GM19043 (cell line): ENCODE measurements around the gene TARDBP.
"Not testable (repeated sequence)": the region's sequence is repeated elsewhere in the genome, so short reads cannot be mapped to it uniquely, and the experiment has no call there.

Source experiments
- ATAC-seq: cut with Tn5 transposase; IDR thresholded peaks from one replicate; pipeline ENCODE4 v1.9.1; 2021; ENCODE audit warnings: low read depth; ENCODE audit not compliant: unreplicated experiment

Gene TARDBP

DNA sequence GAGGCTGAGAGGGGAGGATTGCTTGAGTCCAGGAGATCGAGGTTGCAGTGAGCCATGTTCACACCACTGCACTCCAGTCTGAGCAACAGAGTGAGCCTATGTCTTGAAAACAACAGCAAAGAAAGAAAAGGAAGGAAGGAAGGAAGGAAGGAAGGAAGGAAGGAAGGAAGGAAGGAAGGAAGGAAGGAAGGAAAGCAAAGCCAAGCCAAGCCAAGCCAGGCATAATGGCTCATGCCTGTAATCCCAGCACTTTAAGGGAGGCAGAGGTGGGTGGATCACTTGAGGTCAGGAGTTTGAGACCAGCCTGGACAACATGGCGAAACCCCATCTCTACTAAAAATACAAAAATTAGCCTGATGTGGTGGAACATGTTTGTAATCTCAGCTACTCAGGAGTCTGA, 20.4 kb upstream of the TARDBP start:
- ATAC-seq = not testable (repeated sequence)

DNA sequence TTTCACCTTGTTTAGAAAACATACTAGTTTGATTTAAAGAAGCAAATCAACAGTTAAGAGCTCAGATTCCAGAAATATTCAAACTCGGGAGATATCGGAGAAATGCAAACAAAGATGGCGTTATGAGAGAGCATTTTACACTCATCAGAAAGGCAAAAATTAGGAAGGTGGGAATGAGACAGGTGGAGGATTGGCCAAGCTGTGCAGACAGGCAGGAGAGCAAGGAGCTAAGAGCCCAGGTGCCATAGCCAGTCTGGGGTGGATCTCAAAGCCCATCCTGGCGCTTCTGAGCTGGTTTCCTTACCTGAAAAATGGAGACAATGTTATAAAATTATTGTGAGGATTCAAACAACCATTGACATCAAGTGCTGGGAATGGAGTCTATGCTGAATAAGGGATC, 19.6 kb upstream of the TARDBP start:
- ATAC-seq = no peak

DNA sequence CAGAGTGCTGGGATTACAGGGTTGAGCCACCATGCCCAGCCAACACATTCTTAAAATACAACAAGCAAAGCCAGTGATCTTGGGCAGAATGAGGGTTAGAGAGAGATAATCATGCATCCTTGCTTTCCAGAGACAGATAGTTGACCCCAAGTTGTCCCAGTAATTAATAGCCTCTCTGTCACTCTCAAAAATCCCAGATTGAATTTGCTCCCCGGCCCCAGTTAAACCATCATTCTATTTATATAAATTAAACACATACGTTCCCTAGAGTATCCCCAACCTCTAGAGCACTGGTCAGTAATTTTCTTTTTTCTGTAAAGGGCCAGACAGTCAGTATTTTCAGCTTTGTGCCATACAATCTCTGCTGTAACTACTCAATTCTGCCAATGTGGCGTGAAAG, 16.4 kb upstream of the TARDBP start:
- ATAC-seq = no peak

DNA sequence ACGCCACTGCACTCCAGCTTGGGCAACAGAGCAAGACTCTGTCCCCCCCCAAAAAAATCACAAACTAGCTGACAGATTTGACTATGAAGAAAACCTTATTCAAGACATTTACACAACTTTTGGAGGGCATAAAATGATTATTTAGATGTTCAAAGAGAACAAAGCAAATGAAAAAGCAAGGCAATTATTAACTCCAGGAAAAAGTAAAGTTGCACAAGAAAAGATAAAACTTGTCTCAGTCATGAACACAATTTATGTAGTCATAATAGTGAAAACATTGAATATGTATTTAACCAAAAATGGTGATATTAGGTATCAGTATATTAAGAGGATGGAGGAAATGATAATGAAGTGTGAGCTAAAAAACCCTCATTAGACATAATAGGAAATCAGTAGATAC, 11.9 kb upstream of the TARDBP start:
- no peak for ATAC-seq

DNA sequence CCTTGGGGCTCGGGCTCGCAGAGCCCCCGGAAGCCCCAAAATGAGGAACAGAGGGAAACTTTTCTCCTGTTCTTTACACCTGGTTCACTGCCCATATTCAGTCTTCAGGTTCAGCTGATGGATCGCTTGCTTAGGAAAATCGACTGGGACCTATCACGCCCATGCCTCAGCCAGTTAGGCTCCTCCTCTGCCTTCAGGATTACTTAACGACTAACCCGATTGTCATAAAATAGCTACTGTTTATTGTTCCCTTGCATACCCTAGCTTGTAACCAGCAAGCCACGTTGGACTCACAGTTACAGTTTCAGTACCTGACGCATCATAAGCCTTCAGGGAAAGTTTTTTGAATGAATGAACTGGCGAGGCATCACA, 692 bp downstream of the TARDBP start:
- no peak for ATAC-seq

DNA sequence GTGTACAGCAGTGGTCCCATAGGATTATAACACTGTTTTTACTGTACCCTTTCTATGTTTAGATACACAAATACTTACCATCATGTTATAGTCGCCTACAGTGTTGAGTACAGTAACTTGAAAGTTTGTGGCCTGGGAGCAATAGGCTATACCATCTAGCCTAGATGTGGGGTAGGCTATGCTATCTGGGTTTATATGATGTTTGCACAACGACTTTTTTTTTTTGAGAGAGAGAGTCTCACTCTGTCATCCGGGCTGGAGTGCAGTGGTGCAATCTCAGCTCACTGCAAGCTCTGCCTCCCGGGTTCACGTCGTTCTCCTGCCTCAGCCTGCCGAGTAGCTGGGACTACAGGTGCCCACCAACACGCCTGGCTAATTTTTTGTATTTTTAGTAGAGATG, 6.9 kb downstream of the TARDBP start:
- not testable (repeated sequence) for ATAC-seq

DNA sequence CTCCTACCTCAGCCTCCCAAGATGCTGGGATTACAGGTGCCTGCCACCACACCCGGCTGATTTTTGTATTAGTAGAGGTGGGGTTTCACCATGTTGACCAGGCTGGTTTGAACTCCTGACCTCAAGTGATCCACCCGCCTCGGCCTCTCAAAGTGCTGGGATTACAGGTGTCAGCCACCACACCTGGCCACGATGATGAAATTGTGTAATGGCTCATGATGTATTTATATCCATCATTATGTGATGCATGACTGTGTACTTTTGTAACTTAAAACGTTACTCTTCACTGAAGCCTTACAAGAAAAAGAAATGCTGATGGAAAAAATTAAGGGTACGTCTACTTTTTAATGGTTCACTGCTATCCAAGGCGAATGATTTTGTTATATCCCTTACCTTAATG, 7.5 kb downstream of the TARDBP start:
- no peak for ATAC-seq

DNA sequence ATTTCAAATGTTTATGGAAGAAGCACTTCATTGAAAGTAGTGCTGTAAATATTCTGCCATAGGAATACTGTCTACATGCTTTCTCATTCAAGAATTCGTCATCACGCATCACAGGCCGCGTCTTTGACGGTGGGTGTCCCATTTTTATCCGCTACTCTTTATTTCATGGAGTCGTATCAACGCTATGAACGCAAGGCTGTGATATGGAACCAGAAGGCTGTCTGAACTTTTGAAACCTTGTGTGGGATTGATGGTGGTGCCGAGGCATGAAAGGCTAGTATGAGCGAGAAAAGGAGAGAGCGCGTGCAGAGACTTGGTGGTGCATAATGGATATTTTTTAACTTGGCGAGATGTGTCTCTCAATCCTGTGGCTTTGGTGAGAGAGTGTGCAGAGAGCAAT, 10.7 kb downstream of the TARDBP start:
- no peak for ATAC-seq

DNA sequence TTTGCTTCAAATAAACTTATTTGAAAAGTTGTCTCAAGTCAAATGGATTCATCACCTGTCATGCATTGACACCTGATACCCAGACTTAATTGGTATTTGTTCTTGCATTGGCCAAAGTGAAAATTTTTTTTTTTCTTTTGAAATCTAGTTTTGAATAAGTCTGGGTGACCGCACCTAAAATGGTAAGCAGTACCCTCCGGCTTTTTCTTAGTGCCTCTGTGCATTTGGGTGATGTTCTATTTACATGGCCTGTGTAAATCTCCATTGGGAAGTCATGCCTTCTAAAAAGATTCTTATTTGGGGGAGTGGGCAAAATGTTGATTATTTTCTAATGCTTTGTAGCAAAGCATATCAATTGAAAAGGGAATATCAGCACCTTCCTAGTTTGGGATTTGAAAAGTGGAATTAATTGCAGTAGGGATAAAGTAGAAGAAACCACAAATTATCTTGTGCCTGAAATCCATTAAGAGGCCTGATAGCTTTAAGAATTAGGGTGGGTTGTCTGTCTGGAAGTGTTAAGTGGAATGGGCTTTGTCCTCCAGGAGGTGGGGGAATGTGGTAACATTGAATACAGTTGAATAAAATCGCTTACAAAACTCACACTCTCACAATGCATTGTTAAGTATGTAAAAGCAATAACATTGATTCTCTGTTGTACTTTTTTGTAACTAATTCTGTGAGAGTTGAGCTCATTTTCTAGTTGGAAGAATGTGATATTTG, 11.9 kb downstream of the TARDBP start:
- no peak for ATAC-seq

DNA sequence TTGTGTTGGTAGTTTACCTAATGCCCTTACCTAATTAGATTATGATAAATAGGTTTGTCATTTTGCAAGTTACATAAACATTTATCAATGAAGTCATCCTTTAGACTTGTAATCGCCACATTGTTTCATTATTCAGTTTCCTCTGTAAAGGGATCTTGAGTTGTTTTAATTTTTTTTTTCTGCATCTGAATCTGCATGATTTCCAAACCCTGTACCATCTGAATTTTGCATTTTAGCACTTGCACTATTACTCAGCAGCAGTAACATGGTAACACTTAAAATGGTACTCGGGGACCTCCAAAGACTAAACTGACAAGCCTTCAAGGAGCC, 12.4 kb downstream of the TARDBP start:
- no peak for ATAC-seq

DNA sequence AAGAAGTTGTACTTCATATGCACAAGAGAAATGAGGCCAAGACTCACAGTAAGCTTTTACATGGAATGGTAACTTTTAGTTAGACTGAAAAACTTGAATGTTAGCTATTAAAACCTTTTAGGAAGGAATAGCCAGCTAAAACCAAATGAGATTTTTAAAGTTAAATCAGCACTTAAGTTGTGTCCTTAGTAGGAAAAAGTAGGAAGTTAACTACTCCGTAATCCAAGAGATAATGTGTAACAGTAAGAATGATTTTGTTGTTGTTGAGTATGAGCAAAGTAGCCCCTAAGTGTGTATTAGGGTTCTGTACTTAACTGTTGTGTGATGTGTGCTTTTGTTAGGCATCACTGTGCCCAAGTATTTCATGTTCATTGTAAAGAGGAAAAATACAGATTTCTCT, 13.2 kb downstream of the TARDBP start:
- ATAC-seq = no peak

DNA sequence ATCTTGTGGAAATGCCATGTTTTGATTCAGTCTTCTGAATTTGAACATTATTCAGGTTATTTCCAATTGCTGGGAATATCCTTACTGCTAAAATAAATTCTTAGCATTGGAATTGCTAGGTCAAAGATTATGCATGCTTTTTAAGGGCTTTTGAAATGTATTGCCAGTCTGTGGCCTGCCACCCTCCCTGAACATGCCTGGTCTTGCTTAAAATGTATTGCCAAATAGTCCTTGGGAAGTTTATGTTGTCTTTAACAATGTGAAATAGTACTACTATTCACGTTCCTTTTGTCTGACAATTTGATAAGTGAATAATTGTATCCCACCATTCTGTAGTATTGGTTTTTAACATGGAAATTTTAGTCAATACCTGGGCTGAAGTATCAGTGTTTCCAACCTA, 13.6 kb downstream of the TARDBP start:
- no peak for ATAC-seq

DNA sequence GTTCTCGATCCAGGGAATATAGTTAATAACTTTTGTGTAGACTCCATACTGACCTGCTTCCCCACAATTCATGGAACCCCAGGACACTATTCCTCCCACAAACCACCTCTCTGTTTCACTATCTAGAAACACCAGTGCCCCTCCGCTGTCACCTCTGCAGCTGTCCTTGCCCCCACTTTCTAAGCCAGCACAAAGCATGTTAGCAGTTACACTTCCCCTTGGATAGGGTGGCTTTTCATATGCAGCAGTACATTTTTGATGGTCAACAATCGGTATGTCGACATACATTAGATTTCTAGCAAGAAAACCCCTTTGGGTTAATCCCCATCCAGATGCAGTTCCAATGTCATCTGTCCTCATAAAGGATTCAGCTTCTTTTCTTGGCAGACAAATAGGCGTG, 14.4 kb downstream of the TARDBP start:
- ATAC-seq = no peak

DNA sequence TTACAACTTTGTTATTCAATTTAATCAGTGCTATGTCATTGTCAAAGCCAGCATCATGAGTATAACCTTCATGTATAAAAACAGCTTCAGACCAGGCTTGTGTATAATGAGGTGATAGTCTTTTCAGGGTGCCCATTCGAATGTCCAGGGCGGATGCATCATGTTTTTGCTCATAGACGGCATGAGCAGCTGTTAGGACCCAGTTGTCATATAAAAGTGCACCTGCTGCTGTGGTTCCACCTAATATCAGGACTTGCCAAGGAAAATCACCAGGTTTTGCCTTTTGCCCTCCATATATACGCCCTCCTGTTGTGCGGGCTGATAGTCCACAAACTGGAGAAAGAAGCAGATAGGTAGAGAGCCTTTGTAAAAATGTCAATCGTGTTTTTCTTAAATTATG, 14.9 kb downstream of the TARDBP start:
- no peak for ATAC-seq

DNA sequence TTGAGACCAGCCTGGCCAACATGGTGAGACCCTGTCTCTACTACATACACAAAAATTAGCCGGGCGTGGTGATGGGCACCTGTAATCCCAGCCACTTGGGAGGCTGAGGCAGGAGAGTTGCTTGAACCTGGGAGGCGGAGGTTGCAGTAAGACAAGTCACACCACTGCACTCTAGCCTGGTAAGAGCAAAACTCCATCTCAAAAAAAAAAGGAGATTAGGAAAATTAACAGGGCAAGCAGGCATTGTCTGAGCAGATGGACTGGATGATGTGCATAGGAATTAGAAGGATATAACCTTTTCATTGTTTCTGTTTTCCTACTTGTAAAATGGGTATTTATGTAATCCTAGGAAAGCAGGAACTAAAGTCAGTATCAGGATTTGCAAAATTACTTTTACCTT, 15.6 kb downstream of the TARDBP start:
- no peak for ATAC-seq

DNA sequence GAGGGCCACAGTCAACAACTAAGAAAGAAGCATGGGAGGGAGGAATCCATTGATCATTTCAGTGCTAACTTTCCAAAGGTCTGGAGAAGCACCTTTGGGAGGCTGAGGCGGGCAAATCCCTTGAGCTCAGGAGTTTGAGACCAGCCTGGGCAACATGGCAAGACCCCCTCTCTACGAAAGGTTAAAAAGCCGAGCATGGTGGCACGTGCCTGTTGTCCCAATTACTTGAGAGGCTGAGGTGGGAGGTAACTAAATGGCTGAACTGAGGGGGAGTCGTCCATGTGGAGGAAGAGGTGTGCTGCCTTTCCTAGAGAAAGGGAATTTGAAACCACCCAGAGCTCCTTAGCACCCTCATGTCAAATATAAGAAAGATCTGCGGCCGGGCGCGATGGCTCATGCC, 18.4 kb downstream of the TARDBP start:
- no peak for ATAC-seq

DNA sequence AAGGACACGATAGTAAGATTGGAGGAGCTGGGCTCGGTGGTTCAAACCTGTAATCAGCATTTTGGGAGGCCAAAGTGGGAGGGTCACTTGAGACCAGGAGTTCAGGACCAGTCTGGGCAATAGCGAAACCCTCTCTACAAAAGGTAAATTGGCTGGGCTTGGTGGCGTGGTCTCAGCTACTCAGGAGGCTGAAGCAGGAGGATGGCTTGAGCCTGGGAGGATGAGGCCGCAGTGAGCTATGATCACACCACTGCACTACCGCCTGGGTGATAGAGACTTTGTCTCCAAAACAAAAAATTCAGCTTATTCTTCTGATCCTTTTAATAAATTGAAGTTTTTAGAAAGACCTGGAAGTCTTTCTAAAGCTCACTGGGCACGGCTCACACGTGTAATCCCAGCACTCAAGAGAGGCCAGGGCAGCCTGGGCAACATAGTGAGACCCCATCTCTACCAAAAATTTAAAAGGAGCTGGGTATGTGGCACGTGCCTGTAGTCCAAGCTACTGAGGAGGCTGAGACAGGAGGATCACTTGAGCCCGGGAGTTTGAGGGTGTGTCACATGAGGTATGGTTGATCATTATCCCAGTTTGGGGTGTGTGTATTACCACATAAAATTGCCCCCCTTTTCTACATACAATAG, 19.3 kb downstream of the TARDBP start:
- no peak for ATAC-seq

DNA sequence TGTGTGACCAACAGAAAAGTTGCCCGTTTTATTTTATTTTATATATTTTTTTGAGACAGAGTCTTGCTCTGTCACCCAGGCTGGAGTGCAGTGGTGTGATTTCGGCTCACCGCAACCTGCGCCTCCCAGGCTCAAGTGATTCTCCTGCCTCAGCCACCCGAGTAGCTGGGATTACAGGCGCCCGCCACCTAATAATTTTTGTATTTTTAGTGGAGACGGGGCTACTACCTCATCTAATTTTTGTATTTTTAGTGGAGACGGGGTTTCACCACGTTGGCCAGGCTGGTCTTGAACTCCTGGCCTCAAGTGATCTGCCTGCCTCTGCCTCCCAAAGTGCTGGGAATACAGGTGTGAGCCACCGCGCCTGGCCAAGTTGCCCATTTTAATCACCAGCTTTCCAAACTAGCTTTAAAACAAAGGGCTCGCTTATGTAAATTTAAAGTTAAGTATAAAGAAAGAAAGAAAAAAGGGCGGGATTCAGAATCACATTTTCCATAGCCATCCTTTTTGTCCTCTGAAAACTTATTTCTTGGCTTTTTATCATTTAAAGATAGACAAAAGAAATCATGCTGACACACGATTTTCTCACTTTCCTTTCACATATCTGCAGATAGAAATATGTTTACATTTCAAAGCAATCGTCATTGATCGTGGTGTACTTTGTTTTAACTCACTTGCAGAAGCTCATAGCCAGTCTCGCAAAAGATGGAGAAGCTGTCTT, 24.7 kb downstream of the TARDBP start:
- ATAC-seq = not testable (repeated sequence)

DNA sequence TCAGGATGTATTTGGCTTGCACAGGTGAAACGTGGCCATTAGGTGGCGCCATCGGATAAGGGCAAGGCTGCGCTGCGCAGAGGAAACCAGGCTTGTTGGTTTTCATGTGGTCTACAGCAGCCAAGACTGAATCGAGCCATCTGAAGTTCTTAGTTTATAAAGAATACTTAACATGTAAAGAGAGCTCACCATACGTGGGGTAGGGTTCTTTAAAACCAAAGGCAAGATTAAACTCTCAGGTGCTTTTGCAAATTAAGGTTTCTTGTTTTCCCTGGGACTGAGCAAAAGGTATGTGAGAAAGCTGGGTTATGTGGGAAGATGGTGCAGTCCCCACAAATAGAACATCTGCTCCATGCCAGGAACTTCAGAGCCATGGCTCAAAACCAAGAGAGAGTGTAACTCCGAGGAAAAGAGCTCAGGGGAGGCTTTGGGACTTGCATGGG, 25.3 kb downstream of the TARDBP start:
- no peak for ATAC-seq

DNA sequence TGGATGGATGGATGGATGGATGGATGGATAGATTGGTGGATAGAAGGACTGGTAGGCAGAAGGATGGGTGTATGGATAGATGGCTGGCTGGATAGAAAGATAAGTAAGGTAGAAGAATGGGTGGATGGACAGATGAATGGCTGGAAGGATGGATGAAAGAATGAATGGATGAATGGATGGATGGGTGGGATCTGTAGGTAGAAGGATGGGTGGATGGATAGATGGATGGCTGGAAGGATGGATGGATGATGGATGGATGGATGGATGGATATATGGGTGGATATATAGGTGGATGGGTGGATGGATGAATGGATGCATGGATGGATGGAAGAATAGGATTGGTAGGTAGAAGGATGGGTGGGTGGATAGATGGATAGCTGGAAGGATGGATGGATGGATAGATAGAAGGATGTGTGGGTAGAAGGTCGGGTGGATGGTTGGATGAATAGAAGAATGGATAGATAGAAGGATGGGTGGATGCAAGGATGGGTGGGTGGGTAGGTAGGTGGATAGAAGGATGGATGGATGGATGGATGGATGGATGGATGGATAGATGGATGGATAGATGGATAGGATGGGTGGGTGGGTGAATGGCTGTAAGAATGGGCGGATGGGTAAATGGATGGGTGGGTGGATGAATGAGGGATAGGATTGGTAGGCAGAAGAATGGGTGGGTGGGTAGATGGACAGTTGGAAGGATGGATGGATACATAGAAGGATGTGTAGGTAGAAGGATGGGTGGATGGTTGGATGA, 27.1 kb downstream of the TARDBP start:
- no peak for ATAC-seq

DNA sequence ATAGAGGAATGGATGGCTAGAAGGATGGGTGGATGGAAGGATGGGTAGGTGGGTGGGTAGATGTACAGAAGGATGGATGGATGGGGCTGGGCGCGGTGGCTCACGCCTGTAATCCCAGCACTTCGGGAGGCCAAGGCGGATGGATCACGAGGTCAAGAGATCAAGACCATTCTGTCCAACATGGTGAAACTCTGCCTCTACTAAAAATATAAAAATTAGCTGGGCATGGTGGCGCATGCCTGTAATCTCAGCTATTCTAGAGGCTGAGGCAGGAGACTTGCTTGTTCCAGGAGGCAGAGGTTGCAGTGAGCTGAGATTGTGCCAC, 27.6 kb downstream of the TARDBP start:
- ATAC-seq = not testable (repeated sequence)
